A549 (cell line): ENCODE results near the gene MCAM. TPM values are rescaled to one million over a fixed set of nuclear protein-coding genes. Genes with fewer than 3 reads are reported as not detected.

ENCODE experiments used
- ATAC-seq, 2 experiments: fragments of 200-7000 bp in 1 of 2; fragments of >200 bp in 1 of 2; cut with Nextera tagmentation in 1 of 2; cut with Tn5 transposase in 1 of 2; 3 replicates each; pipeline versions ENCODE4 v1.8.0 to v1.9.1; 2018 to 2020; ENCODE audit warnings: mild to moderate bottlenecking in 1 of 2, moderate library complexity in 1 of 2
- CTCF ChIA-PET: fragments of 300-600 bp; sonication (Branson Sonifier 250); formaldehyde crosslinking; extraction: SDS; loops from one replicate; lab custom pipeline; 2021; ENCODE audit warnings: antibody characterized with exemption, inconsistent platforms; lab: Yijun Ruan, JAX
- POLR2A ChIA-PET: fragments of 350-600 bp; formaldehyde crosslinking; extraction: SDS; loops from one replicate; lab custom pipeline; 2021; ENCODE audit warnings: antibody characterized with exemption, inconsistent platforms; lab: Yijun Ruan, JAX
- DNase-seq, 2 experiments: peaks; one replicate each; pipeline versions ENCODE4 v3.0.0 to v3.0.0-alpha.2; 2011 to 2016; ENCODE audit warnings: low read depth in 1 of 2, low spot score in 1 of 2
- FAIRE-seq: peaks from 2 replicates; lab custom pipeline; 2011; peaks lifted over from hg19 to GRCh38; lab: Jason Lieb, UNC
- H3K27ac ChIP-seq, 2 experiments: fragments of >200 bp; sonication (Bioruptor Twin); formaldehyde crosslinking; 3 replicates each; pipeline ENCODE4 v1.5.1; 2016 to 2017
- H3K4me1 ChIP-seq: fragments of >200 bp; sonication (Bioruptor Twin); formaldehyde crosslinking; 3 replicates; pipeline ENCODE4 v1.6.1; 2016
- H3K4me2 ChIP-seq: fragments of >200 bp; sonication (Bioruptor Twin); formaldehyde crosslinking; 3 replicates; pipeline ENCODE4 v1.6.1; 2016
- H3K4me3 ChIP-seq: fragments of >200 bp; sonication (Bioruptor Twin); formaldehyde crosslinking; 3 replicates; pipeline ENCODE4 v1.5.1; 2016
- H3K9me3 ChIP-seq: fragments of >200 bp; sonication (Bioruptor Twin); formaldehyde crosslinking; 3 replicates; pipeline ENCODE4 v1.6.1; 2016
- BHLHE40 ChIP-seq: IDR thresholded peaks from 2 replicates; pipeline ENCODE4 v1.6.1; 2012; ENCODE audit warnings: low read depth, low read length, inconsistent platforms
- CBX8 ChIP-seq: fragments of 200-600 bp; sonication (generic); IDR thresholded peaks from 2 replicates; pipeline ENCODE4 v1.6.1; 2016
- CHD4 ChIP-seq: fragments of 200-600 bp; sonication (generic); IDR thresholded peaks from 2 replicates; pipeline ENCODE4 v1.6.1; 2016; ENCODE audit warnings: antibody characterized with exemption, mild to moderate bottlenecking, borderline replicate concordance
- E2F6 ChIP-seq: IDR thresholded peaks from 2 replicates; pipeline ENCODE4 v1.6.1; 2012; ENCODE audit warnings: low read depth, borderline replicate concordance
- EHF ChIP-seq: fragments of 250-450 bp; sonication (Bioruptor Pico); IDR thresholded peaks from 2 replicates; pipeline ENCODE4 v1.5.0; 2020; ENCODE audit warnings: mild to moderate bottlenecking
- ESRRA ChIP-seq: fragments of 150-350 bp; IDR thresholded peaks from 2 replicates; pipeline ENCODE4 v1.6.1; 2014; ENCODE audit warnings: mild to moderate bottlenecking, low read length, borderline replicate concordance
- GATA3 ChIP-seq: IDR thresholded peaks from 2 replicates; pipeline ENCODE4 v1.6.1; 2012; ENCODE audit warnings: borderline replicate concordance
- HDAC2 ChIP-seq: fragments of 200-600 bp; sonication (generic); IDR thresholded peaks from 2 replicates; pipeline ENCODE4 v1.6.1; 2016
- HES2 ChIP-seq: fragments of >200 bp; sonication (Bioruptor Twin); formaldehyde crosslinking; IDR thresholded peaks from 2 replicates; pipeline ENCODE4 v1.6.1; 2016
- HOXA7 ChIP-seq: fragments of 250-450 bp; sonication (Bioruptor Pico); IDR thresholded peaks from 2 replicates; pipeline ENCODE4 v1.5.0; 2020; ENCODE audit warnings: mild to moderate bottlenecking, moderate library complexity
- HOXB13 ChIP-seq: fragments of 250-450 bp; sonication (Bioruptor Pico); IDR thresholded peaks from 2 replicates; pipeline ENCODE4 v1.5.0; 2020; ENCODE audit warnings: low read depth, mild to moderate bottlenecking, moderate library complexity
- KDM5A ChIP-seq: fragments of 200-600 bp; sonication (generic); IDR thresholded peaks from 2 replicates; pipeline ENCODE4 v1.6.1; 2016; ENCODE audit warnings: antibody characterized with exemption, mild to moderate bottlenecking
- MAX ChIP-seq: IDR thresholded peaks from 2 replicates; pipeline ENCODE4 v1.6.1; 2012
- NFE2L2 ChIP-seq: fragments of 150-350 bp; conservative IDR thresholded peaks from 2 replicates; pipeline ENCODE4 v1.6.1; 2014; ENCODE audit warnings: low read length
- NR3C1 ChIP-seq: fragments of >200 bp; sonication (Bioruptor Twin); formaldehyde crosslinking; IDR thresholded peaks from 3 replicates; pipeline ENCODE4 v1.6.1; 2017
- REST ChIP-seq: fragments of 200-600 bp; sonication (generic); IDR thresholded peaks from 2 replicates; pipeline ENCODE4 v1.6.1; 2016; ENCODE audit warnings: antibody characterized with exemption, mild to moderate bottlenecking, moderate library complexity
- RFX5 ChIP-seq: fragments of 450-650 bp; IDR thresholded peaks from 2 replicates; pipeline ENCODE4 v1.7.1; 2014; ENCODE audit warnings: antibody characterized with exemption, mild to moderate bottlenecking, moderate library complexity
- SREBF2 ChIP-seq: fragments of 450-650 bp; IDR thresholded peaks from 2 replicates; pipeline ENCODE4 v1.6.1; 2014; ENCODE audit warnings: mild to moderate bottlenecking, moderate library complexity
- TFCP2L1 ChIP-seq: fragments of 250-450 bp; sonication (Bioruptor Pico); IDR thresholded peaks from 2 replicates; pipeline ENCODE4 v1.5.0; 2021; ENCODE audit warnings: mild to moderate bottlenecking
- ZSCAN20 ChIP-seq: fragments of 250-450 bp; sonication (Bioruptor Pico); IDR thresholded peaks from 2 replicates; pipeline ENCODE4 v1.8.0; 2022; ENCODE audit warnings: mild to moderate bottlenecking, moderate library complexity
- WGBS: methylation state at CpG from one replicate; pipeline ENCODE4 v1.1.6; 2017; ENCODE audit errors: missing lambda C conversion rate; 5-methylcytosine and 5-hydroxymethylcytosine counted together
- polyA plus RNA-seq, 4 experiments: library from polyadenylated mRNA; depleted of rRNA in 3 of 4; stranded (reverse); fragments of >200 nt; fragmentation: RNase III in 1 of 4; extraction: RNeasy Plus Mini Kit Qiagen cat#74134 plus additional on column Dnase treatment in 1 of 4; gene quantifications; 2 replicates in 3 of 4; 3 replicates in 1 of 4; pipeline ENCODE4 v1.2.3, GENCODE V29; 2011 to 2017

The MCAM gene
- polyA plus RNA-seq, 2 of the 4 experiments (the other 2 are of a cell fraction) = 5.4 to 14.9 TPM

- POLR2A ChIA-PET = no interaction called here
- 27% methylated on average over 6 of the region's 6 CpGs for WGBS
- Histone ChIP-seq H3K4me3 (no peak within 1 kb of the TSS), H3K4me1 (no peaks in the 10 kb centered on the region), H3K9me3 (no peaks in the 10 kb centered on the region)
- FAIRE-seq (no peak), DNase-seq (no peak)
- CTCF ChIA-PET = interaction anchor here (1.1 to 5.6 kb wide), 6 partner anchors 8 to 128 kb away, joined by 3 to 36 read pairs (median 8); partner anchors contain the start of gene USP2
- TF ChIP-seq HDAC2 = no peak
- TF ChIP-seq, all 56 proteins: peak for 0
- Histone ChIP-seq H3K4me2 (no peak within 1 kb of the TSS), H3K27ac (no peak within 1 kb of the TSS)
- no peak for ATAC-seq
Observed at GRCh38 chr11:119346605-119347004, 29.7 kb upstream of the MCAM start, which contains the start of gene MFRP. TSS of gene MFRP (minus strand) at chr11:119346705. CDS start at chr11:119346513, 192 bp downstream.

- CTCF ChIA-PET = interaction anchor here (1.2 to 9.5 kb wide), 7 partner anchors 10 to 129 kb away, joined by 3 to 160 read pairs (median 9); partner anchors contain the start of gene USP2
- H3K9me3 ChIP-seq = no peaks in the 10 kb centered on the region
- TF ChIP-seq NR3C1 (no peak), HOXB13 (CRISPR knock-in tag) (no peak), TFCP2L1 (no peak), KDM5A (no peak), NFE2L2 (no peak), REST (no peak), CBX8 (no peak), MAX (no peak), HOXA7 (CRISPR knock-in tag) (no peak), BHLHE40 (no peak), ZSCAN20 (CRISPR knock-in tag) (no peak), SREBF2 (no peak), RFX5 (no peak), HES2 (no peak), E2F6 (no peak)
- TF ChIP-seq, all 56 proteins: peak for 0
- Histone ChIP-seq H3K27ac (no peak overlapping the region), H3K4me2 (no peak overlapping the region), H3K4me1 (no peaks in the 10 kb centered on the region), H3K4me3 (no peak overlapping the region)
- WGBS = 69% methylated on average over 6 of the region's 12 CpGs
- POLR2A ChIA-PET = no interaction called here
- ATAC-seq (no peak), DNase-seq (no peak), FAIRE-seq (no peak)
Observed at GRCh38 chr11:119345685-119346084, 28.8 kb upstream of the MCAM start.

- H3K9me3 ChIP-seq = no peaks in the 10 kb centered on the region
- H3K4me3 ChIP-seq = no peak overlapping the region
- TF ChIP-seq EHF (CRISPR knock-in tag) = no peak
- no peak for TF ChIP-seq ESRRA
- TF ChIP-seq HDAC2 = no peak
- no peak for TF ChIP-seq GATA3
- no peak for TF ChIP-seq CHD4
- H3K4me2 ChIP-seq = no peak overlapping the region
- FAIRE-seq (no peak), DNase-seq (no peak), ATAC-seq (no peak)
- no peak overlapping the region for H3K27ac ChIP-seq
- WGBS = 71% methylated on average over 5 of the region's 14 CpGs
- ChIA-PET POLR2A (no interaction called here), CTCF (interaction anchor here (0.7 to 9.5 kb wide), 8 partner anchors 11 to 764 kb away, joined by 3 to 160 read pairs (median 8); partner anchors contain the start of gene USP2)
- no peaks in the 10 kb centered on the region for H3K4me1 ChIP-seq
Observed at GRCh38 chr11:119344291-119345010, 27.5 kb upstream of the MCAM start.
